Epidermal melanocyte (primary cell): ENCODE data around the gene TDRKH.
"Not testable (repeated sequence)": the region's sequence is repeated elsewhere in the genome, so short reads cannot be mapped to it uniquely, and the experiment has no call there.

ENCODE experiments used
- DNase-seq: peaks from one replicate; pipeline ENCODE4 v3.0.0; 2011; ENCODE audit warnings: low spot score; ENCODE audit not compliant: insufficient read length

TDRKH gene

DNA sequence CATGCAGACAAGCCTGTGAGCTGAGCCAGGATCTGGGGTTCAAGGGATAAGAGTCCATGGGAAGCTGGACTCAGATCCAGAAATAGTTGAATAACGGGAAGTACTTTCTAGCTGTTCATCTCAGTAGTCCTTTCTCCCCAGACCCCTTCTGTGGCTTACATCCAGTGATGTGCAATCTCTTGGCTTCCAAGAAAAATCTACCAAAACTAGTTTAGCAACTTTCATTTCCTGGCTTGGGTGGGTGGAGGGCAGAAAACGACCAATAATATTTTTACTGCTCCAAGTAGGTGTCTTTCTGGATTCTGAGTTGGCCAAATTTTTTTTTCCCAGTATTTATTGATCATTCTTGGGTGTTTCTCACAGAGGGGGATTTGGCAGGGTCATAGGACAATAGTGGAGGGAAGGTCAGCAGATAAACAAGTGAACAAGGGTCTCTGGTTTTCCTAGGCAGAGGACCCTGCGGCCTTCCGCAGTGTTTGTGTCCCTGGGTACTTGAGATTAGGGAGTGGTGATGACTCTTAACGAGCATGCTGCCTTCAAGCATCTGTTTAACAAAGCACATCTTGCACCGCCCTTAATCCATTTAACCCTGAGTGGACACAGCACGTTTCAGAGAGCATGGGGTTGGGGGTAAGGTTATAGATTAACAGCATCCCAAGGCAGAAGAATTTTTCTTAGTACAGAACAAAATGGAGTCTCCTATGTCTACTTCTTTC is 21.8 kb downstream of the TDRKH start:
- not testable (repeated sequence) for DNase-seq

DNA sequence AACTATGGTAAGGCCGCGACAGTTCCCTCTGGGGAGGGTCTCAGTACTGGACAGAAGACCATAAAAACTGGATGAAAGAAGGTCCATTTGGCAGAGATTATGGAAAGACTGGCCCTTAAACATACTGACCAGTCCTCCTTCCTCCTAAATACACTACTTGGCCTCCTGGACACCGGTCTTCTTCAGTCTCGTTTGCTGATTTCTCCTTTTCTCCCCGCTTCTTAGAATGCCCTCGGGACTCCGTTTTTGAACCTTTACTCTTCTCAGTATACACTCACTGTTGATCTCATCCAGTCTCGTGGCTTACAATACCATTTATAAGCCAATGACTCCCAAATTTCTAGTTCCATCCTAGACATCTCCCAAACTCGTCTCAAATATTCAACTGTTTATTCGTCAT is 26.3 kb downstream of the TDRKH start:
- DNase-seq: no peak

DNA sequence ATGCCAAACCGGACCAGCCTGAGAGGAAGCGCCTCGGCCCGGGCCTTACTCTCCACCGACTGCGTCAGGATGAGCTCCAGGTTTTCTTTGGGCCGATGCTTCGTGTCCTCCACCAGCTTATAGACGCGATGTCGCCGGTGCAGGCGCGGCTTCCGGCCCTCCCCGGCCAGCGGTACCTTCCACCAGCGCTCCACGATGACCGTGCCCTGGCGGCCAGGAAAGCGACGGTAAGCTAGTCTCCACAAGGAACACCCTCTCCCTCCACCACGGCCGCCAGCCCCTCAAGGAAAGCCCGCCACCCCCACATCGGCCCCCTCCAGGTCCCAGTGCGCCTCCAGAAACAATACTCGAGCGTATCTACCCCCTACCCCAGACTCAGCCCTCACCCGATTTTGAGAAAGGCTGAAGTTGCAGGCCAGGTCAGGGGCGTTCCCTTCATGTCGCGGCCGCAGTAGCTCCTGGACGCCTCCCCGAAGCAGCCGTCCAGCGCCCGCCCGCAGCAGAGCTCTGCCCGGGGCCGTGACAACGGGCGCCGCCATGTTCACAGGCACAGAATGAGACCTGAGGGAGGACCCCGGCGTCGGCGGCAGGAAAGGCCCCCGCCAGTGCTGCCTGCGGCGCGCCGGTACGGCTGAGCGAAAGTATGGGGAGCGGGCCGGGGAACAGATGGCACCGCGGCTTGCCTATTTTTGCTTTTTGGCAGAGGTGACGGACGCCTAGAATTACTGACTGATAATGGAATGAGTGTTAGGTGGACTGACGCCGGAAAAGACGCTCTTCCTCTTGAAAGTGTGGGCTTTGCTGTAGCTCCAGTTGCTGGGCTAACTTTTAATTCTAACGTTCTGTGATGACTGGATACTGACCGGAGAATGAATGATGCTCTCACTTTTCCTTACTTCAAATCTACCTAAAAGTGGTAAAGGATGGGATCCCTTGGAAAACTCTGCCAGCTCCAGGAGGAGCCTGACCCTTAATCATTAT is 27.1 kb downstream of the TDRKH start, which contains the start of gene MRPL9:
Gene MRPL9 (minus strand): TSS at position 556 of the 981 bp plus-strand sequence. CDS start 17 bp downstream, at position 539.
- peak; percentile 98 for DNase-seq

DNA sequence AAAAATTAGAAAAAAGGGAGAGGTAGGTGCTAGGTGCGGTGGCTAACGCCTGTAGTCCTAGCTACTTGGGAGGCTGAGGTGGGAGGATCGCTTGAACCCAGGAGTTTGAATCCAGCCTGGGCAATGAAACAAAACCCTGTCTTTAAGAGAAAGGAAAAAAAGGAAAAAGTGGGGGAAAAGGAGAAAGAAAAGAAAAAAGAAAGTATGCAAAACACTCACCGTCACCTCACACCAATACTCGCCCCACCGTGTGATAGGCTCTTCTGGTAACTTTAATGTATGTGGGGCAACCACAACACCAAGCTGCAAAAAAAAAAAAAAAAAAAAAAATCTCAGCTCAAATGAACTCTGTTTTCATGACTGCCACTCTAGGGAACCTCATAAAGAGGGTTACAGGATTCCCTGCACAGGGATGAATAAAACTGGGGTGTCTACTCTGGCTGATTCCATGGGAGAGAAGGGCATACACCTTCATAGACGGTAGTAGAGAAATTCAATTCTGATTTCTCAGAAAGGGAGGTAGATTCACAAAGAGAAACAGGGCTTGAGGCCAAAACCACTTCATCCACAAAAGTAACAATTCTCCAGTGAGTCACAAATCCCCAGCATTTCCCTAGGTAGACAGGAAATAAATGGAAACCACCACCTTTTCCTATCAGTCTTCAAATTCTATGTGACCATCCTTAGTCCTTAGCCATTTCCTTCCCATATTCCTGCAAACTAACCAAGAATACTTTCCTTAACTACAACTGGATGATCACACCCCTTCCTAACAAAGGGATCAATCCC is 29.5 kb downstream of the TDRKH start:
- DNase-seq: no peak

DNA sequence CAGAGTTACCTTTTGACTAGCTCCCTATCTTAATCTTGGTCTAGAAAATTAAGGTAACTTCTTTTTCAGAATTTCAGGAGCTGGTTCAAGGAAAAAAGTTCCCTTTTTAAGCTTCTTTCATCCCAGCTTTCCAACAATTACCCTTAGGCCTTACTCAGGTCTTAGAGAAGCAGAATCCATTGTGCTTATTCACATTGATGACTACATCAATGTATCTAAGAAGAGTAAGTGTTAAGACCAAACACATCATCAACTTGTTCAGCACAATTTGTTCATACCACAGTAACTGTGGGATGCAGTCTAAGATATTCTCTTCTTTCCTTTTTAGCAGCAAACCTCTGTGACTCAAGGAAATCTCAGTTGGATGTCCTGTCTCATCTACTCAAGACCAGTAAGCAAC is 31.1 kb downstream of the TDRKH start:
- no peak for DNase-seq

DNA sequence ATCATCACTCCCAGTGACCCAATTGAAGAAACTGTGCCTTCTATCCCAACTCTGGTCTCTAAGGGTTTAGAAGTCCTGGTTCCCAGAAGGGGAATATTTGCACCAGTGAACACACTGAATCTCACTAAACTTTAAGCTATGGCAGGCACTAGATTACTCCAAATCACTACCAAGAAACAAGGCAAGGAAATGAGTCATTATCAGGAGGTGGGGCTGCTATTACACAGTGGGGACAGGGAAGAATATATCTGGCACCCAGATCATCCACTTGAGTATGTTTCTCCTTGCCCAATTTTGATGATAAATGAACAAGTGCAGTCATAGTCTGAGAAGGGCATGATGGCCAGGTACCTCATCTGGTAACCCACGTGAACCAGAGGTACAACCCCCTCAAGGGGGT is 34.0 kb downstream of the TDRKH start:
- DNase-seq: no peak

DNA sequence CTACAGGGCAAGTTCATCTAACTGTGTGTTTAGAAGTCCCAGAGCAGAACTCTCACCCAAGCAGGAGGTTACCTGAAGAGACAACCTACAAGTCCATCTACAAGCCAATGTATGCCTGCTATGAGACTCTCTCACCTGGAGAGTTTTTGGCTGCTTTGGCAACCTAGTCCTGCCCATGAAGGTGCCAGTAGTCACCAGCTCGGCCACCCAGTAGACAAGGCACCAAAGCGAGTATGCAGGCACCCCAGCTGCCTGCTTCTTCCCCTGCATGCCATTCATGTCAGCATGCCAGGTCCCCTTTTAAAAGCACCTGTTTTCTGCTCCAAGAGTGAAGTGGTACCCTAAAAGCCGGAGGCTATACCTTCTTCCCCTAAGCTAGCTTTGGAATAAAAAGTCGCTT is 48.8 kb downstream of the TDRKH start:
- no peak for DNase-seq

DNA sequence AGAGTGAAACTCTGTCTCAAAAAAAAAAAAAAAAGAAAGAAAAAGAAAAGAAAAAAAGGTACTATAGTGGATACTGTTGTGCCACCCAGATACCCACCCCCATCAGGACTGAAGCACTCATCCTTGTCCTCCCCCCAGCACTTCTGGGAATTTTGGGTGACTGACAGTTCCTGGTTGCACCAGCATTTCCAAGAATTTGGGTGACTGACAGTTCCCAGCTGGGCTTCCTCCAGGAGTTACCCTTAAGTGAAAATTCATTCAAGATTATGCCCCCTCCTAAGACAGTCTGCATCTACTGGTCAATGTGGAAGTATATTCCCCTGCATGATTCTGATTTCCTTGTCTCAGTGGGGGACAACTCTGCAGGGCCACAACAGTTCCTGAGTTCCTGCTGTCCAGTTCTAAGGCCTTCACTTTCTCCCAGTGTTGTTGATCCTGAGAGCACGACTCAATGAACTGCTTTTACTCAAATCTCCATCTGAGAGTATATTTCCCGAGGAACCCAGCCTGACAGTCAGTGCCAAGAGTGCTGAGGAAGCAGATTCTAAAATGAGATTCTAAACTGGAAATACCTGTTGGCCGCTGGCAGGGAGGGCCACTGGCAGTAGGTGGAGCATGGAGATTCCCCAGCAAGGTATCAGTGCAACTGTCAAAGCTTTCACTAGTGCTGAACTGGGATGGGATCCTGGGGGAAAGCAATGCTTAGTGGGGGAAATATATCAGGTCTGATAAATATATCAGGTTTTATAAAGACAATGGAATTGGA is 50.5 kb downstream of the TDRKH start:
- DNase-seq: no peak

DNA sequence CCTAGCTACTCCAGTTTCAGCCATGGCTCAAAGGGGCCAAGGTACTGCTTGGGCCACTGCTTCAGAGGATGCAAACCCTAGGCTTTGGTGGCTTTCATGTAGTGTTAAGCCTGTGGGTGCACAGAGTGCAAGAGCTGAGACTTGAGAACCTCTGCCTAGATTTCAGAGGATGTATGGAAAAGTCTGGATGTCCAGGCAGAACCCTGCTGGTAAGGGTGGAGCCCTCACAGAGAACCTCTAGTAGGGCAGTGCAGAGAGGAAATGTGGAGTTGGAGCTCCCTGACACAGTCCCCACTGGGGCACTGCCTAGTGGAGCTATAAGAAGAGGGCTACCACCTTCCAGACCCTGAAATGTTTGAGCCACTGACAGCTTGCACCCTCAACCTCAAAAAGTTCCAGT is 52.8 kb downstream of the TDRKH start:
- no peak for DNase-seq

DNA sequence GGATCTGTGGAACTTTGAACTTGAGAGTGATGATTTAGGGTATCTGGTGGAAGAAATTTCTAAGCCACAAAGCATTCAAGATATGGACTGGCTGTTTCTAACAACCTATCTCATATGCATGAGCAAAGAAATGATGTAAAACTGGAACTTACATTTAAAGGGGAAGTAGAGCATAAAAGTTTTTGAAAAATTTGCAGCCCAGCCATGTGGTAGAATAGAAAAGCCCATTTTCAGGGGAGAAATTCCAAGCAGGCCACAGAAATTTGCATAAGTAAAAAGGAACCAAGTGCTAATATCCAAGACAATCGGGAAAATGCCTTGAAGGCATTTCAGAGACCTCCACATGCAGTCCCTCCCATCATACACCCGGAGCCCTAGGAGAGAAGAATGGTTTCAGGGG is 53.3 kb downstream of the TDRKH start:
- no peak for DNase-seq

DNA sequence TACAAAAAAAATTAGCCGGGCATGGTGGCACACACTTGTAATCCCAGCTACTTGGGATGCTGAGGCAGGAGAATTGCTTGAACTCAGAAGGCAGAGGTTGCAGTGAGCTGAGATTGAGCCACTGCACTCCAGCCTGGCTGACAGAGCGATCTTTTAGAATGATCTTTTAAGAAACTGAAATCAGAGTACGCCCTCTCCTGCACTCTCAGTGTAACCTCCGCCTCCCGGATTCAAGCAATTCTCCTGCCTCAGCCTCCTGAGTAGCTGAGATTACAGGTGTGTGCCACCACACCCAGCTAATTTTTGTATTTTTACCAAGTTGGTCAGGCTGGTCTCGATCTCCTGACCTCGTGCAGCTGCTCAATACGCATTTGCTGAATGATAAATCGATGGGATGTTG is 56.3 kb downstream of the TDRKH start:
- not testable (repeated sequence) for DNase-seq

DNA sequence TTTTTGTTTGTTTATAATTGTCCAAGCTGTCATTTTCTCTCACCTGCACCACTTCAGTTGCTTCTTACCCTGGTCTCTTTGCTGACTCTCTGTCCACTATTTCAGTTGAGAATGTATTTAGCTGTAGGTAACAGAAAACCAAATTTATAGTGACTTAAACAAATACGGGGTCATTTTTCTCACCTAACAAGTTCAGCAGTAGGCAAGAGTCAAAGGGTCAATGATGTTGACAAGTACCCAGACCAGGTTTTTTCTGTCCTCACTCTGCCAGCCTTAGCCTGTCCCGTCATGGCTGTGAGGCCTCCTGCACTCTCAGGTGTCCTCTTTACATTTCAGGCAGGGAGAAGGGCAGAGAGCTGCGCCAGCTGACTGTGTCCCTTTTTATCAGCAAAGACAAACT is 57.2 kb downstream of the TDRKH start:
- no peak for DNase-seq

DNA sequence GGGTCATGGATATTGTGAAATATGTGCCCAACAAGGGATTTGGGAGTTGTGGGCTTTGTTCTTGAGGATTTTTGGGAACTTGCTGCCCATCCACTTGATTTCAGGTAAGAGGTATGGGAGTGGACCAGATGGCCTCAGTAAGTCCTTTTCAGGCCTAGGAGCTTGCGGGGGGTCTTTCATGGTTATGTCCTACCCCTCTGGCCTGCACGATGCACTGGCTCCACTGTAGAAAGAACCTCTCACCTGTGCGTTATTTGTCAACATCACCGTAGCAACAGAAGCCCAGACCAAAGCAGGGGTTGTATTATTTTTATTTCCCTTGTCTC is 60.4 kb downstream of the TDRKH start:
- no peak for DNase-seq

DNA sequence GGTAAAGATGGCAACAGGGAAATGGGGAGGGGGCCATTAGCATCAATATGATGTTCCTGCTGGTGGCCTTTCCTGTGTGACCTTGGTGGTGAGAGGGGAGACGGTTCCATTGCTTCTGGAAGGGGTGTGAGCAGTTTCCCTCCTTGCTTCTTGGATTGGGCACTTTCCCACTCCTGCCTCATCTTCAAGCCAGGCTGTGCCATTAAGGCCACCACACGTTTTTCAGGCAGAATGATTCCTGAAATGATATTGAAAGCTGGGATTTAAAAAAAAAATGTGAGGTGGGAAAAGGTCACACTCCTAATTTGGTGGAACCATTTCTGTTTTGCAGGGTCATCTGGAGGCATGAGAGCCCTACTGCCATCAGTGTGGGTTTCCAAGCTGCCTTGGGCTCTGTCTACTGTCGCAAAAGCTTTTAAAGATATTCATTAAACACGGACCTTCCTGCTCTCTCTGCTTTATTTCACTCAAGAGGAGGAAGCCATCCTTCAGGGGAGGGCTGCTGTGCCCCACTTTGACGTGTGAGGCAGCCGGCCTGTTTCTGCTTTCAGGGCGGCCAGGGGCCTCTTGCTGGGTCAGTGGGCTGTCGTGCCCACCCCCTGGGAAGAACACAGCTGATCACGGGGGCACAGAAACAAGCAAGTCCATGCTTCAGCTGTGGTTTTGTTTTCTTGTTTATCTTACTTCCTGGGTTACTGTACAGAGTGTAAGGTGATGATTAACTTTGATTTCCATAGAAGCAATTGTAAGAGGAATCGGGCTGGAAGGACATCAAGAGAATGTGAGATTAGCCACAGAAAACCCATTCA is 60.9 kb downstream of the TDRKH start:
- no peak for DNase-seq

DNA sequence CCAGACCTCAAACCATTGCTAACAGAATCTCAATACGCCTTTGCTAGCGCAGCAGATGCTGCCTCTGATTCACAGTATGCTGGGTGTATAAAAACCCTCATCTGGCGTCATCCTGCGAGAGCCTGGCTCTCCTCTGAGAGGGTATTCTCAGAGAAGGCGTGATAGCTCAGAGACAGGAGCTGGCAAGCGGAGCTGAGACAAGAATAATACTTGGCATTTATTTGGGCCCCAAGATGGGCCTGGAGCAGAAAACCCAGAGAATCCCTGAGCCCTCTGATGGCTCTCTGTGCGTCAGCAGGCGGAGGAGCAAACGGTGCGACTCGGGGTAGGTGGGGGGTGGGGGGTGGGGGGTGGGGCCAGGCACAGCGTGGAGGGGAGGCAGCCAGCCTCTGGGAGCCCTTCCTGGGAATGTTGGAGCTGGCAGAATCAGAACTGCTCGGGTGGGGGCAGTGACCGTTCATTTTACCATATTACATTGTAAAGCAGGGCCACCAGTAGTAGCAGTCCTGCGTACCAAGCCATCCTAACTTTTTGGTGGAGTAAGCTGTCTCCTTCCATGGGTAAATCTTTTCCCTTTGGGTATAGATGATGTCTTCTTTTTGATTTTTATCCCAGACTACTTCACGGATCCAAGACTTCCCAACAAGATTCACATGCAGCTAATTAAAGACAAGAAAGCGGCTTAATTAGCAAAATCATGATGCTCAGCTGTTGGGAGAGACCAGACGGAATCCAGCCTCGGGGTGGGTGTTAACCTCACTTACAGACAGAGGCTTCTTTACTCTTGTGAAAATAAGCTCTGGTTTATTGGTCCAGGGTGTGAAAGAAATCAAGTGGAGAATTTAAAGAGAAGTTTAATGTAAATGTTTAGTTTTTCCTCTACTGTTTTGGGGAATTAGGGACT is 61.9 kb downstream of the TDRKH start:
- no peak for DNase-seq

DNA sequence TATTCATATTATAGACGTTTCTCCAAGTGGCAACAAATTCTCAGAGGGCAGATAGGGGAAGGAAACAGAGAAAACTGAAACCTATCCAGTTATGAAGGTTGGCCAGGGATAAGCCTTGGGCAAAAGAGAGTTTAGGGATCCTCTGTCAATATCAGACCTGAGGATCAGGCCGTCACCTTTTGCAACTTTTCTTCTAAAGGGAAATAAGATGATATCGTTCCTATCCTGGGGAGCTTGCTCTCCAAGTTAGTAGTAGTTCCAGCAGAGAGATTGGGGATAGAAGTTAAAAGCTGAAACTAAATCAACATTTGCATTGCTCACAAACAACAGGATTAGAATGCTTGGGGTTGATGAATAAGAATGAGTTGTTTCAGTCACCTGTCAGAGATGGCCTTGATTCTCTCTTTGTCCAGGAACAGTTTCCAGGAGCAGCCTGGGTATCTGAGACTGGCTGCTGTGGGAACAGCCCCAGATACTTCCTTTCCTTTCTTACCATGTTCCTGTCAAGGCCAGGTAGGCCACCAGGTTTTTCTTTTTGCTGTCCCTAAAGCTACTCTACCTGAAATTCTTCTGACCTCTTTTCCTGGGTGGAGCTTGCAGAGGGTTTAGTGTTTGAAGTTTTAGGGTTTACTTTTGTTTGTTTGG is 66.5 kb downstream of the TDRKH start:
- peak; percentile 10 for DNase-seq
